IPS-NIHi11 (cell line): Measurements from ENCODE around the gene CD82.

ENCODE experiments used
- DNase-seq: peaks from one replicate; pipeline ENCODE4 v3.0.0; 2012; ENCODE audit warnings: mixed read lengths, low spot score

CD82 gene, protein sequence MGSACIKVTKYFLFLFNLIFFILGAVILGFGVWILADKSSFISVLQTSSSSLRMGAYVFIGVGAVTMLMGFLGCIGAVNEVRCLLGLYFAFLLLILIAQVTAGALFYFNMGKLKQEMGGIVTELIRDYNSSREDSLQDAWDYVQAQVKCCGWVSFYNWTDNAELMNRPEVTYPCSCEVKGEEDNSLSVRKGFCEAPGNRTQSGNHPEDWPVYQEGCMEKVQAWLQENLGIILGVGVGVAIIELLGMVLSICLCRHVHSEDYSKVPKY

GRCh38 chr11:44565211-44565952 is at the start of gene CD82:
TSS of gene CD82 (plus strand) at chr11:44565663. CDS start at chr11:44594663, 29,000 bp downstream.
- DNase-seq = peak; percentile 99

DNA sequence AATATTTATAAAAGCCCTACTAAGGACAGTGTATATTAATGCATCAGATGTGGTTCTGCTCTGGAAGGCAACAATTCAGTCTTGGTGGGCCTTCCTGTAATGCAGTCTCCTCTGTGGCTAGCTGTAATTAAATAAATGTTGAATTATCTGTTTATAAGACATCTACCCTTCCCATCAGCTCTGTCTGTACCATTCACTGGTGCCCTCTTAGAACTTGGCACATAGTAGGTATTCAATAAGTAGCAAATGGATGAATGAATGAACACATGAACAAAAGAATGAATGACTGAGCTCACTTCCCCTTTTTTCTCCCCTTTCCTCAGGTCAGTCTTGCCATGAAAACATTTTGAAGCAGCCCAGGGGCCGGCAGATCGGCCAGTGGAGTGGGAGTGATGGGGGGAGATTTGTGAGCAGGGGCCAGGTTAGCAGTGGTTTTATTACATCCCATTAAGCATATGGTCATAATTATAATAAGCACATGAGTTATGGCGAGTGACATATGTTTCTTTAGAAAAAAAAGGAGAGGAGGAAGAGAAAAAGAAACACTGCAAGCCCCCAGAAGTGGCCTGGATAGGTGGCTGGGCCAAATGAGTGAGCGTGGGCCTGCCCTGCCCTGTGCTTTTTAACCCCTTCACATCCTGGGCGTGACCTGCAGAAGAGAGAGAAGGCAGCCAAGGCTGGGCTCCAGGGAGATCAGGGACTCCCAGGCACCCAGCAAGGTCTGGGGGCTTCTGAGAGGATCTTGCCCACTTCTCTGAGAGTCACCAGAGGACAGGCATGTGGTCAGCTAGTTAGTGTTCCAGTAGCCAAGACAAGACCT is 48.6 kb upstream of the CD82 start:
- DNase-seq = no peak

DNA sequence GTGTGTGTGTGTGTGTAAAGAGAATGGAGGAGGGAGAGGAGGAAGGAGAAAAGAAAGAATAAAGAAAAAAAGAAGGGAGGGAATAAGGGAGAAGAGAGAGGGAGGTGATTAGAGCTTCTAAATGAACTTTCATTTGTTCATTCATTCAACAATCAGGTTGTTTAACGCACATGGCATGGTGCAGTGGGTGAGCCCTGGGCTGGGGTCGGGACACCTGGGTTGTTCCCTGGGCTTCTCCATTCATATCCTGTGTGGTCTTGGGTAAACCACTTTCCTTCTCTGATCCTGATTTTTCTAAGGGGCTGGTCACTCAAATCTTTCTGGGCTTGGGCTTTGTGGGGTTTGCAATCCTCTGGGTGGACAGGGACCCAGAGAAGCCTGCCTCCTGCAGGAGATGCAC is 47.9 kb upstream of the CD82 start:
- no peak for DNase-seq

GRCh38 chr11:44518968-44519550 is 46.4 kb upstream of the CD82 start:
- no peak for DNase-seq

- no peak for DNase-seq
These were observed 45.3 kb upstream of the CD82 start for GRCh38 chr11:44519989-44520737.

DNA sequence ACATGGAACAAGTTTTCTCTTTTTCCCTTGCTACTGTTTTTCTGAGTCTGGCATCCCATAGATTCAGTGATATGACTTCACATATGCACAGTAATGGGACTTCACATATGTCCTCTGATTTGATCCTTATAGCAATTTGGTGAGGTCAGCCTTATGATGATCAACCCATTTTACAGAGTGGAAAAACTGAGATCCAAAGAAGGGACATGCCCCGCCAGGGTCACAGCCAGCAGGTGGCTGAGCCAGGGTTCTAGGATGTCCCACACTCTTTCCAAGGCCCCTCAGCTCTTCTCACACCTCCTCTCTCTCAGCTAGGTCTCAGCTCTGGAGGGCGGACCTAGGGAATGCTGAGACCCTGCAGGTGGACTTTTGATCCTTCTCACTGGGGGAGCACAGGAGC is 44.3 kb upstream of the CD82 start:
- no peak for DNase-seq

DNA sequence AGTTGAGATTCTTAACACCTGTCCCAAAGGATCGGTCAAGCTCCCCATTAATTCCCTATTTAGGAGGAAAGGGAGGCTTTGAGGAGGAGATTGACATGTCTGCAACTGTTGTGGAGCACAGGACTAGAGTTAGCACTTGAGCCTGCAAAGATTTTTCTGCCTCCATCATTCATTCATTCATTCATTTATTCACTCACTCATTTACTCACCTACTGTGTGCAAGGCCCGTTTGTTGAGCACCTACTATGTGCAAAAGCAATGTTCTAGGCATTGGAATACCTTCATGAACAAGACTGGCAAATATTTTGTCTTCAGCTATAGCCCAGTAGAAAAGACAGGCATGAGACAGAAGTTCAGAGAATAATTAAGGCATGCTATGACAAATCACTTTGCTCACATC is 43.2 kb upstream of the CD82 start:
- DNase-seq = no peak

DNA sequence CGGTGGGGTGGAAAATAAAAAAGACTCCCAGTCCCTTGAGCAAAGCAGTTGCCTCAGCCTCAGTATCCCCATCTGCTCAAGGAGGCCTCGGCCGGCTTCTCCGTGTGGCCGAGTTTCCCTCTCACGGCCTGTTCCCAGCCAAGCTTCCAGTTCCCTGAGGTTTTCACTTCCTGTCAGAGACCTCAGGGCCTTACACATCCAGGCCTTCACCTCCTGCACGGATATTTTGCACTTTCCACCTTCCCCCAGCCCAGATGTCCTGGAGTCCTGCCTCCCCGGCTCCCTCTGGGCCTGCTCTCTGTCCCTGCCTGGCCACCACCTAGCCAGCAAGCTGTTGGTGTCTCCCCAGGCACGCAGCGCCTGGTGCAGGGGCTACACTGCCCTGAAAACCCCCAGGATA is 41.1 kb upstream of the CD82 start:
- no peak for DNase-seq

DNA sequence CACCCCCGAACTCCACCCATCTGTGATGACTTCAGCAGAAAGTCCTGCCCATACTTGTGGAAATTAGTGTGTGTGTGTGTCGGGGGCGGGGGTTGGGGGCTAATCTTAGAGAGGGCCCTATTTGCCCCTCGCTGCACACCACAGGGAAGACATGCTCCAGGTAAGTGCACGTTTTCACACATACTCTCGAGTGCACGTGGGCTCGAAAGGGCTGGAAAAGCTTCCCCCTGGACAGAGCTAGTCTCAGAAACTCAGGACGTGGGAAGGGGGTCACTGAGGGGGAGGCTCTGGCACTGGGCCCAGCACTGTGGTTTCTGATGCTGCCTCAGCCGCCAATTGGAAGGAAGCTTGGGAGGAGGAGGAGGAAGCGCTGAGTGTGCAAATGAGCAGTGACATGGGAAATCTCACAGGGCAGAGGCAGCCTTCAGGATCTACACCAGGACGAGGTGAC is 40.7 kb upstream of the CD82 start:
- no peak for DNase-seq

DNA sequence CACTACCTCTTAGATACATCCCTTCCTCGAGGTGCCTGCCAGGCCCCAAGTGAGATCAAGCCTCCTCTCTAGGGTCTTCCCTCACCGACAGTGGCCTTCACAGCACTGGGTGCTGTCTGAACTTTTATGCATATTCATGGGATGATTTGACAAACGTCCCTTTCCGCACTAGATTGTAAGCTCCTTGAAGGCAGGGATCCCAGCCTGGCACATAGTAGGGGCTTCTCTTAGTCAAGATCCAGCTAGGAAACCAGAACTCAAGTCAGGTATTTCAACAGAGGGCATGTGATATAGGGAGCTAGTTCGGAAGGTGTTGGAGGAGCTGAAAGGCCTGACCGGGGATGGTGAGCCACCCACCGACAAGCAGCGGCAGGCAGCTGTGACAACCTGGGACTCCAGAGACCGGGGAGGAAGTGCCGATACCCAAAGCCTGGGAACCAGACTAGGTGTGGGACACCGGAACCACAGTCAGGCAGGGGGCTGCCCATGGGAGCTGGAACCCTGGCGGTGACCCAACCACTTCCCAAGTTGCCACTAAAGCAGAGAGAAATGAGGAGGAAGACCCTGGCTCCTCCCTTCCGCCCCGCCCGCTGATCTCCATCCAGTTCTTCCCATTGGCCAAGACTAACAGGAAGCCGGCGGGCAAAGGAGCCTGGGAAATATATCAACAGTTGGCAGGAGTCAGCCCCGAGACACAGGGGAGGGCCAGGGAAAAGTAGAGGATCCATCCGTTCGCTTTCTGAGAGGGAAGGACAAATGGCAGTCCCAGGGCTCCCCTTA is 39.8 kb upstream of the CD82 start:
- DNase-seq = no peak

DNA sequence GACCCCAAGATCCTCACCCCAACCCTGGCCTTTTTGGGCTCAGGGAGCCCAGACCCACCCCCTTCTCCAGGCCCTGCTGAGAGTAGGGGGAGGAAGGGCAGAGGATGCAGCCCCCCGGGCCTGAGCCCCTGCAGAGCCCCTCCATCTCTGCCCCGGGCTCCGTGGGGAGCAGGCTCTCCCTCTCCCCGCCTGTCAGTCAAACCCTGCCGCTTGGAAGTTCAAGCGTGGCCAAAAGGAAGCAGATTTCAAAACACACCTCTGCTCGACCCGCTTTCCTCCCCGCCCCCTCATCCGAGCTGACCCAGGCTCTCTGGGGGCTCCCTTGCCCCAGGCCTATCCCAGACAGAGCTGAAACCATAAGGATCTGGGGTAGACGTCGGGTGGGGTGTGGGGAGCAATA is 39.0 kb upstream of the CD82 start:
- DNase-seq = no peak

GRCh38 chr11:44527476-44527875 is 38.0 kb upstream of the CD82 start:
- no peak for DNase-seq

- DNase-seq = no peak
These were observed 37.4 kb upstream of the CD82 start for GRCh38 chr11:44528103-44528502.

- peak; percentile 6 for DNase-seq
These were observed 36.9 kb upstream of the CD82 start for GRCh38 chr11:44528581-44528980.

- DNase-seq = peak; percentile 0
These were observed 35.5 kb upstream of the CD82 start for GRCh38 chr11:44529895-44530412.

DNA sequence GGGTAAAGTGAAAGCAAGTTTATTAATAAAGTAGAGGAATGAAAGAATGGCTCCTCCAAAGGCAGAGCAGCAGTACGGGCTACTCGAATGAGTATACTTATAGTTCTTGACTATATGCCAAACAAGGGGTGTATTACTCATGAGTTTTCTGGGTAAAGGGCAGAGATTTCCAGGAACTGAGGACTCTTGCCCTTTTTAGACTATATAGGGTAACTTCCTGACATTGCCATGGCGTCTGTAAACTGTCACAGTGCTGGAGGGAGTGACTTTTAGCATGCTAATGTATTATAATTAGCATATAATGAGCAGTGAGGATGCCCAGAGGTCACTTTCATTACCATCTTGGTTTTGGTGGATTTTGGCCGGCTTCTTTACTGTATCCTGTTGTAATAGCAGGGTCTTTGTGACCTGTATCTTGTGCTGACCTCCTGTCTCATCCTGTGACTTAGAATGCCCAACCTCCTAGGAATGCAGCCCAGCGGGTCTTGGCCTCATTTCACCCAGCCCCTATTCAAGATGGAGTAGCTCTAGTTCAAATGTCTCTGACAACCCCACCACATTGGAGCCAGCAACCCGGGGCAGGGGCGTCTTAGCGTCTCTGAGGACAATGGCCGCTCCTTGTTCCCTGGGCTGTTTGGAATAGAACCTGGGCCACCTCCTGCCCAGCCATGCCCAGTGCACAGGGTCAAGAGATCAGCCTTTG is 34.9 kb upstream of the CD82 start:
- peak; percentile 3 for DNase-seq

GRCh38 chr11:44531116-44531504 is 34.4 kb upstream of the CD82 start:
- DNase-seq = peak; percentile 5

GRCh38 chr11:44531636-44532035 is 33.8 kb upstream of the CD82 start:
- peak; percentile 2 for DNase-seq

- peak; percentile 1 for DNase-seq
These were observed 32.7 kb upstream of the CD82 start for GRCh38 chr11:44532809-44533208.
